ENCODE data around the gene CDCP2. TPM values are rescaled to one million over a fixed set of nuclear protein-coding genes. Genes with fewer than 3 reads are reported as not detected.

Gene CDCP2
- total RNA-seq: under 1 TPM in 1 of 4 donors, not detected in 3; 0.19 TPM

- no peak for ATAC-seq (ENCODE audit: low FRiP score)
Observed at GRCh38 chr1:54152696-54153095, at the start of gene CDCP2. TSS of gene CDCP2 (minus strand) at chr1:54153000. CDS start at chr1:54152922, 78 bp downstream.

GRCh38 chr1:54200519-54200997 is 47.8 kb upstream of the CDCP2 start:
- ATAC-seq (ENCODE audit: low FRiP score) (no peak), DNase-seq (ENCODE audit: low spot score) (no peak)
- no peak for TF ChIP-seq CTCF (IDR thresholded peaks at IDR 0.05)

More at GRCh38 chr1:54152696-54153095, at the start of gene CDCP2:
- TF ChIP-seq CTCF (IDR thresholded peaks at IDR 0.05): no peak
- no peak for DNase-seq (ENCODE audit: low spot score)

- ATAC-seq (ENCODE audit: low FRiP score): peak; percentile 99
- no peak for TF ChIP-seq CTCF (IDR thresholded peaks at IDR 0.05)
- peak; percentile 87 for DNase-seq (ENCODE audit: low spot score)
Observed at GRCh38 chr1:54199765-54200518, 47.1 kb upstream of the CDCP2 start, which contains the start of the genes CYB5RL and MRPL37. TSS of gene CYB5RL (minus strand) at chr1:54200030. CDS start at chr1:54195616, 4,414 bp downstream. TSS of gene MRPL37 (plus strand) at chr1:54200167. CDS start at chr1:54200244, 77 bp downstream.

- TF ChIP-seq CTCF (IDR thresholded peaks at IDR 0.05): no peak
- ATAC-seq (ENCODE audit: low FRiP score) (peak; percentile 39), DNase-seq (ENCODE audit: low spot score) (no peak)
Observed at GRCh38 chr1:54199151-54199764, 46.5 kb upstream of the CDCP2 start.

GRCh38 chr1:54193453-54193852 is 40.7 kb upstream of the CDCP2 start:
- ATAC-seq (ENCODE audit: low FRiP score) (no peak), DNase-seq (ENCODE audit: low spot score) (no peak)
- no peak for TF ChIP-seq CTCF (IDR thresholded peaks at IDR 0.05)

GRCh38 chr1:54191525-54191924 is 38.7 kb upstream of the CDCP2 start:
- no peak for TF ChIP-seq CTCF (IDR thresholded peaks at IDR 0.05)
- DNase-seq (ENCODE audit: low spot score) (no peak), ATAC-seq (ENCODE audit: low FRiP score) (no peak)
